HepG2 (cell line): Measurements from ENCODE around the gene GSK3A. TPM values are rescaled to one million over a fixed set of nuclear protein-coding genes. Genes with fewer than 3 reads are reported as not detected.

Experiments used
- ARID2 ChIP-seq: sonication (generic); formaldehyde crosslinking; IDR thresholded peaks from 2 replicates; pipeline ENCODE4 v1.8.1; 2022; ENCODE audit warnings: mild to moderate bottlenecking, missing genetic modification reagents, borderline replicate concordance
- CERS6 ChIP-seq: sonication (generic); formaldehyde crosslinking; IDR thresholded peaks from 2 replicates; pipeline ENCODE4 v1.5.0; 2020; ENCODE audit warnings: missing genetic modification reagents
- ESRRA ChIP-seq: sonication (generic); formaldehyde crosslinking; IDR thresholded peaks from 2 replicates; pipeline ENCODE4 v1.5.1; 2020; ENCODE audit warnings: mild to moderate bottlenecking, low read depth, missing genetic modification reagents
- EZH2 ChIP-seq: conservative IDR thresholded peaks from 2 replicates; pipeline ENCODE4 v1.6.1; 2012; ENCODE audit warnings: mild to moderate bottlenecking, low read depth, low read length, moderate library complexity
- FOSL2 ChIP-seq: sonication (generic); formaldehyde crosslinking; IDR thresholded peaks from 2 replicates; pipeline ENCODE4 v1.4.0; 2020; ENCODE audit warnings: missing genetic modification reagents
- GRHL1 ChIP-seq: sonication (generic); formaldehyde crosslinking; conservative IDR thresholded peaks from 2 replicates; pipeline ENCODE4 v1.8.0; 2022; ENCODE audit warnings: missing genetic modification reagents
- KLF13 ChIP-seq: sonication (generic); formaldehyde crosslinking; IDR thresholded peaks from 2 replicates; pipeline ENCODE4 v1.4.0; 2020; ENCODE audit warnings: mild to moderate bottlenecking, missing genetic modification reagents
- MAFF ChIP-seq: IDR thresholded peaks from 2 replicates; pipeline ENCODE4 v1.6.1; 2011; ENCODE audit warnings: low read depth, low read length, improper control_type of control experiment
- MTF2 ChIP-seq: sonication (generic); formaldehyde crosslinking; IDR thresholded peaks from 2 replicates; pipeline ENCODE4 v1.5.0; 2020; ENCODE audit warnings: missing genetic modification reagents, borderline replicate concordance
- MXD1 ChIP-seq: sonication (generic); formaldehyde crosslinking; IDR thresholded peaks from 2 replicates; pipeline ENCODE4 v1.4.0; 2020; ENCODE audit warnings: mild to moderate bottlenecking, missing genetic modification reagents
- SALL1 ChIP-seq: sonication (generic); formaldehyde crosslinking; IDR thresholded peaks from 2 replicates; pipeline ENCODE4 v1.8.0; 2022; ENCODE audit warnings: mild to moderate bottlenecking, missing genetic modification reagents
- SOX13 ChIP-seq, 3 experiments: fragments of 450-650 bp in 1 of 3; sonication (generic) in 1 of 3; formaldehyde crosslinking in 1 of 3; IDR thresholded peaks in 2 of 3; conservative IDR thresholded peaks in 1 of 3; 2 replicates each; pipeline versions ENCODE4 v1.5.0 to v1.6.1; 2016 to 2020; ENCODE audit warnings: antibody characterized with exemption in 1 of 3, mild to moderate bottlenecking in 1 of 3, missing compliant biosample characterization in 1 of 3, missing genetic modification reagents in 1 of 3, moderate library complexity in 1 of 3
- TFAP4 ChIP-seq: sonication (generic); IDR thresholded peaks from 2 replicates; pipeline ENCODE4 v1.6.1; 2016; ENCODE audit warnings: low read depth, borderline replicate concordance
- XRCC5 ChIP-seq: fragments of 200-400 bp; formaldehyde crosslinking; optimal IDR thresholded peaks from 2 replicates; pipeline ENCODE3; 2017; ENCODE audit warnings: mild to moderate bottlenecking, low read length
- ZBTB14 ChIP-seq: sonication (generic); formaldehyde crosslinking; IDR thresholded peaks from 2 replicates; pipeline ENCODE4 v1.4.0; 2020; ENCODE audit warnings: missing genetic modification reagents
- ZBTB26 ChIP-seq: IDR thresholded peaks from 2 replicates; pipeline ENCODE4 v1.6.1; 2016; ENCODE audit warnings: missing compliant biosample characterization, missing genetic modification reagents, borderline replicate concordance
- ZC3H13 ChIP-seq: sonication (generic); formaldehyde crosslinking; IDR thresholded peaks from 2 replicates; pipeline ENCODE4 v1.8.1; 2023; ENCODE audit warnings: mild to moderate bottlenecking, missing genetic modification reagents, moderate library complexity
- ZFP82 ChIP-seq: sonication (generic); formaldehyde crosslinking; IDR thresholded peaks from 2 replicates; pipeline ENCODE4 v1.5.1; 2020; ENCODE audit warnings: mild to moderate bottlenecking, missing genetic modification reagents, borderline replicate concordance
- ZNF616 ChIP-seq: sonication (generic); formaldehyde crosslinking; IDR thresholded peaks from 2 replicates; pipeline ENCODE4 v1.5.0; 2020; ENCODE audit warnings: low read depth, mild to moderate bottlenecking, missing genetic modification reagents
- ZNF746 ChIP-seq: sonication (generic); formaldehyde crosslinking; IDR thresholded peaks from 2 replicates; pipeline ENCODE4 v1.8.0; 2022; ENCODE audit warnings: mild to moderate bottlenecking, missing genetic modification reagents
- ZNF75D ChIP-seq: sonication (generic); formaldehyde crosslinking; IDR thresholded peaks from 2 replicates; pipeline ENCODE4 v1.8.1; 2023; ENCODE audit warnings: missing genetic modification reagents, mild to moderate bottlenecking, borderline replicate concordance
- polyA plus RNA-seq, 8 experiments: library from polyadenylated mRNA; depleted of rRNA in 3 of 8; stranded (reverse) in 7 of 8; unstranded in 1 of 8; fragments of >200 nt; fragmentation: Illumina TruSeq in 4 of 8; extraction: Trizol in 4 of 8; gene quantifications; 2 replicates each; pipeline versions ENCODE4 v1.2.1 to v1.2.3, GENCODE V29; 2011 to 2016; ENCODE audit warnings: low read depth in 4 of 8, missing spikeins in 1 of 8, mixed read lengths in 1 of 8; ENCODE audit not compliant: insufficient read depth in 1 of 8
- total RNA-seq, 5 experiments: library from RNA; depleted of rRNA; stranded (reverse); fragments of >200 nt; fragmentation: Illumina TruSeq; extraction: Trizol; gene quantifications; 2 replicates each; pipeline ENCODE4 v1.2.3, GENCODE V29; 2016; ENCODE audit warnings: low read depth in 1 of 5

GSK3A gene
- total and polyA plus RNA-seq, 2 of the 13 experiments (the other 11 are each of a cell fraction or from before 2014, with no cell fraction given), result 16.9 to 52.5 TPM

GRCh38 chr19:42283188-42284065 lies 41.0 kb upstream of the GSK3A start (continued):
- no peak for TF ChIP-seq ZBTB14 (CRISPR knock-in tag)
- TF ChIP-seq SALL1 (CRISPR knock-in tag), result peak; percentile 44; the same call in 1 of the 2 replicates
- TF ChIP-seq ESRRA (CRISPR knock-in tag), result no peak
- no peak; the same call in 1 of the 2 replicates for TF ChIP-seq ZFP82 (CRISPR knock-in tag)
- no peak for TF ChIP-seq ZBTB26 (CRISPR knock-in tag)
- TF ChIP-seq ZNF75D (CRISPR knock-in tag), result no peak
- no peak for TF ChIP-seq EZH2
- 0 out of 2 replicates have a peak, but pooled peaks have one; percentile 43 for TF ChIP-seq KLF13 (CRISPR knock-in tag)
- no peak for TF ChIP-seq SOX13 (IDR thresholded peaks at IDR 0.05)
- TF ChIP-seq SOX13 (CRISPR knock-in tag; conservative IDR thresholded peaks at IDR 0.05 in 1 of 2, IDR thresholded peaks at IDR 0.05 in 1 of 2), result 0 out of 4 replicates have a peak, but pooled peaks of 1 of the 2 experiments have one; percentile 18
- TF ChIP-seq GRHL1, result no peak
- TF ChIP-seq MTF2 (CRISPR knock-in tag), result no peak
- TF ChIP-seq FOSL2, result peak; percentile 35; the same call in 1 of the 2 replicates
- TF ChIP-seq MXD1 (CRISPR knock-in tag), result no peak; the same call in 1 of the 2 replicates
- no peak for TF ChIP-seq XRCC5
- TF ChIP-seq TFAP4, result no peak
- TF ChIP-seq MAFF, result no peak
- no peak for TF ChIP-seq ZNF616 (CRISPR knock-in tag)
- no peak; the same call in 1 of the 2 replicates for TF ChIP-seq ZNF746 (CRISPR knock-in tag)
- no peak for TF ChIP-seq ARID2 (CRISPR knock-in tag)
- no peak for TF ChIP-seq ZC3H13 (CRISPR knock-in tag)
- TF ChIP-seq CERS6 (CRISPR knock-in tag), result no peak
